Liver (tissue), 9 donors: Measurements from ENCODE around the gene SLC44A1. TPM values are rescaled to one million over a fixed set of nuclear protein-coding genes. Genes with fewer than 3 reads are reported as not detected.

Experiments used
- DNase-seq: peaks from one replicate; pipeline ENCODE4 v3.0.0-alpha.2; 2017; ENCODE audit warnings: low spot score
- H3K27ac ChIP-seq, 2 donors: one replicate each; pipeline ENCODE4 v1.7.0; 2013; ENCODE audit warnings: inconsistent platforms in 2 of 2, low read length in 2 of 2, control low read depth in 1 of 2, low read depth in 1 of 2, mild to moderate bottlenecking in 1 of 2
- H3K27me3 ChIP-seq, 4 donors: one replicate each; pipeline versions ENCODE4 v1.6.1 to v1.7.0; 2013; ENCODE audit warnings: low read length in 3 of 4, inconsistent platforms in 1 of 4, mild to moderate bottlenecking in 1 of 4, moderate library complexity in 1 of 4; ENCODE audit not compliant: control insufficient read depth in 4 of 4, insufficient read depth in 4 of 4
- H3K36me3 ChIP-seq, 4 donors: one replicate each; pipeline versions ENCODE4 v1.6.1 to v1.7.0; 2013; ENCODE audit warnings: low read length in 3 of 4, mild to moderate bottlenecking in 3 of 4, low read depth in 1 of 4, moderate library complexity in 1 of 4; ENCODE audit not compliant: control insufficient read depth in 4 of 4, insufficient read depth in 3 of 4
- H3K4me1 ChIP-seq, 4 donors: one replicate each; pipeline versions ENCODE4 v1.6.1 to v1.7.0; 2013; ENCODE audit warnings: low read length in 3 of 4, mild to moderate bottlenecking in 3 of 4, moderate library complexity in 1 of 4; ENCODE audit not compliant: control insufficient read depth in 4 of 4, insufficient read depth in 4 of 4
- H3K4me3 ChIP-seq, 3 donors: one replicate each; pipeline versions ENCODE4 v1.6.1 to v1.7.0; 2013; ENCODE audit warnings: low read length in 3 of 3, control low read depth in 1 of 3, low read depth in 1 of 3, mild to moderate bottlenecking in 1 of 3
- H3K9ac ChIP-seq, 2 donors: one replicate each; pipeline ENCODE4 v1.7.0; 2013; ENCODE audit warnings: low read length in 2 of 2, mild to moderate bottlenecking in 2 of 2, moderate library complexity in 2 of 2, control low read depth in 1 of 2, low read depth in 1 of 2
- H3K9me3 ChIP-seq, 4 donors: one replicate each; pipeline versions ENCODE4 v1.6.1 to v1.7.0; 2013; ENCODE audit warnings: low read length in 3 of 4; ENCODE audit not compliant: control insufficient read depth in 4 of 4
- EGR1 ChIP-seq, 2 donors: IDR thresholded peaks; 2 replicates each; pipeline ENCODE4 v1.6.1; 2016 to 2018; ENCODE audit warnings: antibody characterized with exemption in 2 of 2, low read depth in 2 of 2
- FOXA1 ChIP-seq: IDR thresholded peaks from 2 replicates; pipeline ENCODE4 v1.6.1; 2016; ENCODE audit warnings: antibody characterized with exemption
- FOXA2 ChIP-seq: IDR thresholded peaks from 2 replicates; pipeline ENCODE4 v1.6.1; 2016; ENCODE audit warnings: antibody characterized with exemption
- GABPA ChIP-seq, 2 donors: IDR thresholded peaks in 1 of 2; conservative IDR thresholded peaks in 1 of 2; 2 replicates each; pipeline ENCODE4 v1.6.1; 2016; ENCODE audit warnings: antibody characterized with exemption in 2 of 2, mild to moderate bottlenecking in 1 of 2, moderate library complexity in 1 of 2
- HNF4A ChIP-seq, 2 donors: conservative IDR thresholded peaks; 2 replicates each; pipeline ENCODE4 v1.6.1; 2016; ENCODE audit warnings: antibody characterized with exemption in 2 of 2, mild to moderate bottlenecking in 2 of 2
- HNF4G ChIP-seq: IDR thresholded peaks from 2 replicates; pipeline ENCODE4 v1.6.1; 2016; ENCODE audit warnings: antibody characterized with exemption
- JUND ChIP-seq, 2 donors: IDR thresholded peaks; 2 replicates each; pipeline ENCODE4 v1.6.1; 2016; ENCODE audit warnings: antibody characterized with exemption in 2 of 2
- NR2F2 ChIP-seq: IDR thresholded peaks from 2 replicates; pipeline ENCODE4 v1.6.1; 2016; ENCODE audit warnings: antibody characterized with exemption
- RAD21 ChIP-seq, 2 donors: IDR thresholded peaks; 2 replicates each; pipeline ENCODE4 v1.6.1; 2016; ENCODE audit warnings: antibody characterized with exemption in 2 of 2, mild to moderate bottlenecking in 2 of 2
- RXRA ChIP-seq, 2 donors: IDR thresholded peaks; 2 replicates each; pipeline ENCODE4 v1.6.1; 2017 to 2018; ENCODE audit warnings: antibody characterized with exemption in 2 of 2, mild to moderate bottlenecking in 1 of 2
- SP1 ChIP-seq: IDR thresholded peaks from 2 replicates; pipeline ENCODE4 v1.6.1; 2018; ENCODE audit warnings: antibody characterized with exemption, mild to moderate bottlenecking
- TAF1 ChIP-seq: conservative IDR thresholded peaks from 2 replicates; pipeline ENCODE4 v1.6.1; 2016; ENCODE audit warnings: antibody characterized with exemption, mild to moderate bottlenecking
- YY1 ChIP-seq: IDR thresholded peaks from 2 replicates; pipeline ENCODE4 v1.6.1; 2016; ENCODE audit warnings: antibody characterized with exemption, mild to moderate bottlenecking
- WGBS: extraction: QIAGEN DNeasy Blood & Tissue Kit; methylation state at CpG from one replicate; pipeline ENCODE4 v1.1.7; 2013; 5-methylcytosine and 5-hydroxymethylcytosine counted together
- polyA plus RNA-seq, 2 donors: library from polyadenylated mRNA; stranded (reverse) in 1 of 2; unstranded in 1 of 2; fragments of 200-250 nt in 1 of 2; fragments of >200 nt in 1 of 2; fragmentation: Nextera tagmentation in 1 of 2; extraction: Ambion mirVana in 1 of 2; gene quantifications; one replicate each; pipeline versions ENCODE4 v1.2.1 to v1.2.3, GENCODE V29; 2013 to 2015
- total RNA-seq, 2 donors: library from RNA; depleted of rRNA; stranded (reverse); fragments of >200 nt; gene quantifications; one replicate each; pipeline ENCODE4 v1.2.3, GENCODE V29; 2014
- TF ChIP-seq, protein P1 (sequence below): IDR thresholded peaks from 2 replicates; pipeline ENCODE4 v1.6.1; 2016; ENCODE audit warnings: antibody characterized with exemption
- TF ChIP-seq, protein P2 (sequence below): IDR thresholded peaks from 2 replicates; pipeline ENCODE4 v1.6.1; 2016; ENCODE audit warnings: antibody characterized with exemption
- TF ChIP-seq, protein P3 (sequence below): IDR thresholded peaks from 2 replicates; pipeline ENCODE4 v1.6.1; 2016; ENCODE audit warnings: antibody characterized with exemption
- TF ChIP-seq, protein P4 (sequence below): fragments of 150-350 bp; IDR thresholded peaks from 2 replicates; pipeline ENCODE4 v1.5.1; 2017; ENCODE audit warnings: improper control_type of control experiment, low read depth, low read length; ENCODE audit not compliant: missing input control
- TF ChIP-seq, protein P5 (sequence below): IDR thresholded peaks from 2 replicates; pipeline ENCODE4 v1.6.1; 2016; ENCODE audit warnings: antibody characterized with exemption, mild to moderate bottlenecking
- donor health status: healthy.
- donor health status: healthy.
- donor health status: healthy.
- donor health status: healthy.
- donor health status: healthy.

The SLC44A1 gene
- total and polyA plus RNA-seq, 4 donors = 18.1 to 73.1 (median 53.1) TPM

DNA sequence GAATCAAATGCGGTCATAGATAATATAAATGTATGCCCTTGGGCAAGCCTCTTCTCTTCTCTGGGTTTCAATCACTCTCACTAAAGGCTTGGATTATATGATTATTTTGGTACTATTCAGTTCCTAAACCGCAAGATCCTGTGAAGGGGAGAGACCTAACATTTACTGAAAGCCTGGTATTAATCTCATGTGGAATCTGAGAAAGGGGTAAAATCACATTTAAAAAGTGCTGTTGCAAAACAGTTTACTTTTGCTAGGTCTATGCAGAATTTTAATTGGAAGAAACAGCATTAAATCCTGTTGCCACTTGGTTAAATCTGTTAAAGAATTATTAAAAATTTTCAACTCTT, 50.7 kb downstream of the SLC44A1 start:
- 99% methylated on average over 2 of the region's 2 CpGs for WGBS
- H3K4me3 ChIP-seq = no peak overlapping the region
- peaks cover 12 to 21% (median 14%) of the 10 kb centered on the region in 4 donors for H3K4me1 ChIP-seq
- TF ChIP-seq, protein P1, sequence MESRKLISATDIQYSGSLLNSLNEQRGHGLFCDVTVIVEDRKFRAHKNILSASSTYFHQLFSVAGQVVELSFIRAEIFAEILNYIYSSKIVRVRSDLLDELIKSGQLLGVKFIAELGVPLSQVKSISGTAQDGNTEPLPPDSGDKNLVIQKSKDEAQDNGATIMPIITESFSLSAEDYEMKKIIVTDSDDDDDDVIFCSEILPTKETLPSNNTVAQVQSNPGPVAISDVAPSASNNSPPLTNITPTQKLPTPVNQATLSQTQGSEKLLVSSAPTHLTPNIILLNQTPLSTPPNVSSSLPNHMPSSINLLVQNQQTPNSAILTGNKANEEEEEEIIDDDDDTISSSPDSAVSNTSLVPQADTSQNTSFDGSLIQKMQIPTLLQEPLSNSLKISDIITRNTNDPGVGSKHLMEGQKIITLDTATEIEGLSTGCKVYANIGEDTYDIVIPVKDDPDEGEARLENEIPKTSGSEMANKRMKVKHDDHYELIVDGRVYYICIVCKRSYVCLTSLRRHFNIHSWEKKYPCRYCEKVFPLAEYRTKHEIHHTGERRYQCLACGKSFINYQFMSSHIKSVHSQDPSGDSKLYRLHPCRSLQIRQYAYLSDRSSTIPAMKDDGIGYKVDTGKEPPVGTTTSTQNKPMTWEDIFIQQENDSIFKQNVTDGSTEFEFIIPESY = no peak
- TF ChIP-seq HNF4G = no peak
- no peak for TF ChIP-seq EGR1 (IDR thresholded peaks at IDR 0.05; ENCODE audit: low read depth in 2 of 2)
- no peak for TF ChIP-seq SP1
- TF ChIP-seq, protein P2, sequence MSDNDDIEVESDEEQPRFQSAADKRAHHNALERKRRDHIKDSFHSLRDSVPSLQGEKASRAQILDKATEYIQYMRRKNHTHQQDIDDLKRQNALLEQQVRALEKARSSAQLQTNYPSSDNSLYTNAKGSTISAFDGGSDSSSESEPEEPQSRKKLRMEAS = no peak
- no peak for TF ChIP-seq JUND (IDR thresholded peaks at IDR 0.05)
- no peak for TF ChIP-seq GABPA (IDR thresholded peaks at IDR 0.05 in 1 of 2, conservative IDR thresholded peaks at IDR 0.05 in 1 of 2)
- TF ChIP-seq YY1 = no peak
- no peak for TF ChIP-seq FOXA2
- TF ChIP-seq, protein P3, sequence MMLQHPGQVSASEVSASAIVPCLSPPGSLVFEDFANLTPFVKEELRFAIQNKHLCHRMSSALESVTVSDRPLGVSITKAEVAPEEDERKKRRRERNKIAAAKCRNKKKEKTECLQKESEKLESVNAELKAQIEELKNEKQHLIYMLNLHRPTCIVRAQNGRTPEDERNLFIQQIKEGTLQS = no peak
- TF ChIP-seq NR2F2 = no peak
- no peak for TF ChIP-seq FOXA1
- no peak for TF ChIP-seq TAF1
- TF ChIP-seq, protein P4, sequence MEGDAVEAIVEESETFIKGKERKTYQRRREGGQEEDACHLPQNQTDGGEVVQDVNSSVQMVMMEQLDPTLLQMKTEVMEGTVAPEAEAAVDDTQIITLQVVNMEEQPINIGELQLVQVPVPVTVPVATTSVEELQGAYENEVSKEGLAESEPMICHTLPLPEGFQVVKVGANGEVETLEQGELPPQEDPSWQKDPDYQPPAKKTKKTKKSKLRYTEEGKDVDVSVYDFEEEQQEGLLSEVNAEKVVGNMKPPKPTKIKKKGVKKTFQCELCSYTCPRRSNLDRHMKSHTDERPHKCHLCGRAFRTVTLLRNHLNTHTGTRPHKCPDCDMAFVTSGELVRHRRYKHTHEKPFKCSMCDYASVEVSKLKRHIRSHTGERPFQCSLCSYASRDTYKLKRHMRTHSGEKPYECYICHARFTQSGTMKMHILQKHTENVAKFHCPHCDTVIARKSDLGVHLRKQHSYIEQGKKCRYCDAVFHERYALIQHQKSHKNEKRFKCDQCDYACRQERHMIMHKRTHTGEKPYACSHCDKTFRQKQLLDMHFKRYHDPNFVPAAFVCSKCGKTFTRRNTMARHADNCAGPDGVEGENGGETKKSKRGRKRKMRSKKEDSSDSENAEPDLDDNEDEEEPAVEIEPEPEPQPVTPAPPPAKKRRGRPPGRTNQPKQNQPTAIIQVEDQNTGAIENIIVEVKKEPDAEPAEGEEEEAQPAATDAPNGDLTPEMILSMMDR = no peak
- no peak for TF ChIP-seq RXRA (IDR thresholded peaks at IDR 0.05)
- TF ChIP-seq HNF4A (conservative IDR thresholded peaks at IDR 0.05) = no peak
- TF ChIP-seq RAD21 (IDR thresholded peaks at IDR 0.05) = no peak
- TF ChIP-seq, protein P5, sequence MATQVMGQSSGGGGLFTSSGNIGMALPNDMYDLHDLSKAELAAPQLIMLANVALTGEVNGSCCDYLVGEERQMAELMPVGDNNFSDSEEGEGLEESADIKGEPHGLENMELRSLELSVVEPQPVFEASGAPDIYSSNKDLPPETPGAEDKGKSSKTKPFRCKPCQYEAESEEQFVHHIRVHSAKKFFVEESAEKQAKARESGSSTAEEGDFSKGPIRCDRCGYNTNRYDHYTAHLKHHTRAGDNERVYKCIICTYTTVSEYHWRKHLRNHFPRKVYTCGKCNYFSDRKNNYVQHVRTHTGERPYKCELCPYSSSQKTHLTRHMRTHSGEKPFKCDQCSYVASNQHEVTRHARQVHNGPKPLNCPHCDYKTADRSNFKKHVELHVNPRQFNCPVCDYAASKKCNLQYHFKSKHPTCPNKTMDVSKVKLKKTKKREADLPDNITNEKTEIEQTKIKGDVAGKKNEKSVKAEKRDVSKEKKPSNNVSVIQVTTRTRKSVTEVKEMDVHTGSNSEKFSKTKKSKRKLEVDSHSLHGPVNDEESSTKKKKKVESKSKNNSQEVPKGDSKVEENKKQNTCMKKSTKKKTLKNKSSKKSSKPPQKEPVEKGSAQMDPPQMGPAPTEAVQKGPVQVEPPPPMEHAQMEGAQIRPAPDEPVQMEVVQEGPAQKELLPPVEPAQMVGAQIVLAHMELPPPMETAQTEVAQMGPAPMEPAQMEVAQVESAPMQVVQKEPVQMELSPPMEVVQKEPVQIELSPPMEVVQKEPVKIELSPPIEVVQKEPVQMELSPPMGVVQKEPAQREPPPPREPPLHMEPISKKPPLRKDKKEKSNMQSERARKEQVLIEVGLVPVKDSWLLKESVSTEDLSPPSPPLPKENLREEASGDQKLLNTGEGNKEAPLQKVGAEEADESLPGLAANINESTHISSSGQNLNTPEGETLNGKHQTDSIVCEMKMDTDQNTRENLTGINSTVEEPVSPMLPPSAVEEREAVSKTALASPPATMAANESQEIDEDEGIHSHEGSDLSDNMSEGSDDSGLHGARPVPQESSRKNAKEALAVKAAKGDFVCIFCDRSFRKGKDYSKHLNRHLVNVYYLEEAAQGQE = no peak
- no peak overlapping the region for H3K27ac ChIP-seq
- peaks cover 0 to 12% (median 6%) of the 10 kb centered on the region in 4 donors for H3K36me3 ChIP-seq
- no peak for DNase-seq
- no peaks in the 10 kb centered on the region for H3K27me3 ChIP-seq
- H3K9me3 ChIP-seq = no peaks in the 10 kb centered on the region
- H3K9ac ChIP-seq = no peak overlapping the region
